ENCODE measurements around the gene GSTP1.

- no peak for TF ChIP-seq CTCF (optimal IDR thresholded peaks at IDR 0.05 in 1 of 3, IDR thresholded peaks at IDR 0.05 in 1 of 3, conservative IDR thresholded peaks at IDR 0.05 in 1 of 3; ENCODE audit: extremely low read depth in 1 of 3, insufficient read depth in 2 of 3, low read length in 3 of 3)
- no peak for TF ChIP-seq EZH2 (IDR thresholded peaks at IDR 0.05; ENCODE audit: low read length)
Measured at GRCh38 chr11:67610302-67610868, 26.8 kb downstream of the GSTP1 start.

Measured in keratinocyte (primary cell).